LNCAP (cell line): Measurements from ENCODE around the gene SLC7A7.

Source experiments
- TF ChIP-seq, protein P1 (sequence below): fragments of 450-650 bp; IDR thresholded peaks from 2 replicates; pipeline ENCODE4 v1.5.1; 2017; ENCODE audit warnings: mild to moderate bottlenecking

Gene SLC7A7

DNA sequence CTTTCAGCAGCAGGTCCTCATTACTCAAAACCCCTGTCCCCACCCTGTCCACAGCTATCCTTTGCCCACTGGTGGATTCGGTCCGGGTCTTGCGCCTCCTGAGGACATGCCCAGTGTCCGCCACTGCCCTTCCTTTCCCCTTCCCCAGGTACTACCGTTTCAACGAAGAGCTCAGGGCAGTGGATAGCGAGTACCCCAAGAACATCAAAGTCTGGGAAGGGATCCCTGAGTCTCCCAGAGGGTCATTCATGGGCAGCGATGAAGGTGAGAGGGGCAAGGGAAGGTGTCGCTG lies 29.8 kb upstream of the SLC7A7 start:
- TF ChIP-seq, protein P1, sequence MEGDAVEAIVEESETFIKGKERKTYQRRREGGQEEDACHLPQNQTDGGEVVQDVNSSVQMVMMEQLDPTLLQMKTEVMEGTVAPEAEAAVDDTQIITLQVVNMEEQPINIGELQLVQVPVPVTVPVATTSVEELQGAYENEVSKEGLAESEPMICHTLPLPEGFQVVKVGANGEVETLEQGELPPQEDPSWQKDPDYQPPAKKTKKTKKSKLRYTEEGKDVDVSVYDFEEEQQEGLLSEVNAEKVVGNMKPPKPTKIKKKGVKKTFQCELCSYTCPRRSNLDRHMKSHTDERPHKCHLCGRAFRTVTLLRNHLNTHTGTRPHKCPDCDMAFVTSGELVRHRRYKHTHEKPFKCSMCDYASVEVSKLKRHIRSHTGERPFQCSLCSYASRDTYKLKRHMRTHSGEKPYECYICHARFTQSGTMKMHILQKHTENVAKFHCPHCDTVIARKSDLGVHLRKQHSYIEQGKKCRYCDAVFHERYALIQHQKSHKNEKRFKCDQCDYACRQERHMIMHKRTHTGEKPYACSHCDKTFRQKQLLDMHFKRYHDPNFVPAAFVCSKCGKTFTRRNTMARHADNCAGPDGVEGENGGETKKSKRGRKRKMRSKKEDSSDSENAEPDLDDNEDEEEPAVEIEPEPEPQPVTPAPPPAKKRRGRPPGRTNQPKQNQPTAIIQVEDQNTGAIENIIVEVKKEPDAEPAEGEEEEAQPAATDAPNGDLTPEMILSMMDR: no peak

DNA sequence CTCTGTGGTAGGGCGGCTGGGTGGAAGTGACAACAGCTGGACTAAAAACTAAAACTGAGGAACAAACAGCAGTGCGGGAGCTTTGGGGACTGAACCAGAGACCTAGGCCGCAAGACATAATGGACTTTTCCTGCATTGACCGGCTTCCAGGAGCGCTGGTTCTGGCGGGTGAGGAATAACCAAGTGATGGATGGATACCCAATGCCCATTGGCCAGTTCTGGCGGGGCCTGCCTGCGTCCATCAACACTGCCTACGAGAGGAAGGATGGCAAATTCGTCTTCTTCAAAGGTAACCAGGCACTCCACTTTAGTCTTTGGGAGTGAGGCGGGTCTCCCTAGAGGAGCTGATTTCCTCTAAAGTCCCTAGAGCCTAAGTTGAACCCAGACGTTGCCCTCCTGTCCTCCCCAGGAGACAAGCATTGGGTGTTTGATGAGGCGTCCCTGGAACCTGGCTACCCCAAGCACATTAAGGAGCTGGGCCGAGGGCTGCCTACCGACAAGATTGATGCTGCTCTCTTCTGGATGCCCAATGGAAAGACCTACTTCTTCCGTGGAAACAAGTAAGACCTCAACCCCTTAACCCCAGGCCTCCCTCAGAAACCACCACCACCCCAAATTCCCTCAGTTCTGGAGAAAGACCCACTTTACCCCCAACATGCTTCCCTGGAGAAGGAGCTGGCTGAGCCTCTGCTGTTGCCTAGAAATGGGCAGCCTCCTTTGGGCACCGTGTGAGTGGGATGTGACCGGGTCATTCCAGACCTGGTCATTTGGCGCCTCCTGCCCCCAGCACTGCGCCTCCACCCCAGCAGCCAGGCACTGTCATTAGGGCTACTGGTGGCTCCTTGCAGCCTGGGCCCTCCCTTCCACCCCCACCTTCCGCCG lies 29.2 kb upstream of the SLC7A7 start:
- TF ChIP-seq, protein P1: no peak

DNA sequence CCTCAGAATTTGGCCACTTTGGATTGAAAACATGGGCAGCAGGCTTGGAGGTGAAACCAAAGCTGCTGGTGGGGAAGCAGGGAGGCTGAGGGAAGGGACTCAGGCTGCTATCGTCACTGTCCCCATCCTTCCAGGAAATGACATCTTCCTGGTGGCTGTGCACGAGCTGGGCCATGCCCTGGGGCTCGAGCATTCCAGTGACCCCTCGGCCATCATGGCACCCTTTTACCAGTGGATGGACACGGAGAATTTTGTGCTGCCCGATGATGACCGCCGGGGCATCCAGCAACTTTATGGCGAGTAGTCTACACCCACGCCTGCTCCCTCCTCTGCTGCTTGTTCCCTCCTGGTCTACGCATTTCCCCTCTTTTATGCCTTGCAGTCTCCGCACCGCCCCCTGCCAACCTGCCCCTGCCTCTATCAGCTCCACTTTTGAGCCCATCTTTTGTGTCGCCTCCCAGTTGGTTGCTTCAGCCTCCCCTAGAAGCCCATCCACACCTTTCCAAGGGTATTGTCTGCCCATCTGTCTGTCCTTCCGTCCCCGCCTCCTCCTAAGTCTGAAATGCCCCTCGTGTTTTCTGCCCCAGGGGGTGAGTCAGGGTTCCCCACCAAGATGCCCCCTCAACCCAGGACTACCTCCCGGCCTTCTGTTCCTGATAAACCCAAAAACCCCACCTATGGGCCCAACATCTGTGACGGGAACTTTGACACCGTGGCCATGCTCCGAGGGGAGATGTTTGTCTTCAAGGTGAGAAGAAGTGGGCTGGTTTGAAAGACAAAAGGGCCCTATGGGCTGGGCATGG lies 28.1 kb upstream of the SLC7A7 start:
- TF ChIP-seq, protein P1: no peak

DNA sequence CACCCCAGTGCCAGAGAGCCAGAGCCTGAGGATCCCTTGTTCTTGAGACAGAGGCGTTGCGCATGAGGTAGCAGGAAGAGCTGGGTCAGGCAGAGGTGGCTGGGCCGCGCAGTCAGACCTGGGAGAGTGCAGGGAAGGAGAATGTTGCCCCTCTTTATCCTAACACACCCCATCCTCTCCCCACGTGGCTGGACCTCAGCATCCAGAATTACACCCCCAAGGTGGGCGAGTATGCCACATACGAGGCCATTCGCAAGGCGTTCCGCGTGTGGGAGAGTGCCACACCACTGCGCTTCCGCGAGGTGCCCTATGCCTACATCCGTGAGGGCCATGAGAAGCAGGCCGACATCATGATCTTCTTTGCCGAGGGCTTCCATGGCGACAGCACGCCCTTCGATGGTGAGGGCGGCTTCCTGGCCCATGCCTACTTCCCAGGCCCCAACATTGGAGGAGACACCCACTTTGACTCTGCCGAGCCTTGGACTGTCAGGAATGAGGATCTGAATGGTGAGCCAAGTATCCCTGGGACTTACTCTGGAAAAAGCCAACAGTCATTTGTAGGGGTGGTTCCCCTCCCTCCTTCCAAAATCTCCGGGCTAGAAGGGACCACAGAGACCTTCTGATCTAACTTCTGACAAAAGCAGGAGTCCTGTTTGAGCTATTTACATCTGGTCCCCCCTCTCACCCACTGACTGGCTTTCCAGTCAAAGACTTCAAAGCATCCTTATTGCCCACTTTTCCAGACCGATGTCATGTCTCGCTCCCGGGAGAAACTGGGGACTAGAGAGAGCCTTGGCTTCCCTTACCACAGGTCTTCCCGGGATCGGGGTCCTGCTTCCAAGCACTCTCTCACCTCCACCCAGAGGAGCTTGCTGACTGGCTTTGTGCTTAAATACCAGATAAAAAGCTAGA lies 27.2 kb upstream of the SLC7A7 start:
- TF ChIP-seq, protein P1: no peak

DNA sequence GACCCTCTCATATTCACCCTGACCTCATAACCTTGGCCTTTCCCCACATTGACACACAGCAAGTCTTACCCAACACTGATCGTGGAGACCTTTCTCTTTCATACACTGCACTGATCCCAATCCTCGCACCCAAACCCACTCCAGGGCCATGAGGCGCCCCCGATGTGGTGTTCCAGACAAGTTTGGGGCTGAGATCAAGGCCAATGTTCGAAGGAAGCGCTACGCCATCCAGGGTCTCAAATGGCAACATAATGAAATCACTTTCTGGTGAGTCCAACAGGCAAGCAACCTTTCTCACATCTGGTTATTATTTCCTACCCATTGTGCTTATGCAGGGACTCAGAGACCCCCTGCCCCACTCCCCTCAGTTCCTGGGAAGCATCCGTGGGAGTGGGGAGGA lies 26.5 kb upstream of the SLC7A7 start:
- TF ChIP-seq, protein P1: no peak

DNA sequence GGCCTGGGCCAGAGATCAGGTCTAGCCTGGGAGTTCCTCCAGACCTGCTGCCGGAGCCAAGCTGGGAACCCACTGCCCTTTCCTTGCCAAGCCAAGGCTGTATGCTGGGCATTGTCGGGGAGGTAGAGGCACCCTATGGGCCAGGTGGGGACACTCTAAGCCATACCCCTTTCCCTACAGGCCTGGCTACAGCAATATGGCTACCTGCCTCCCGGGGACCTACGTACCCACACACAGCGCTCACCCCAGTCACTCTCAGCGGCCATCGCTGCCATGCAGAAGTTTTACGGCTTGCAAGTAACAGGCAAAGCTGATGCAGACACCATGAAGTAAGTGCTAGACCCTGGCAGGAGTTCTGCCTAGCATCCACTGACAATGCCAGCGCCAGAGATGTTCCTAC lies 26.1 kb upstream of the SLC7A7 start:
- TF ChIP-seq, protein P1: no peak

DNA sequence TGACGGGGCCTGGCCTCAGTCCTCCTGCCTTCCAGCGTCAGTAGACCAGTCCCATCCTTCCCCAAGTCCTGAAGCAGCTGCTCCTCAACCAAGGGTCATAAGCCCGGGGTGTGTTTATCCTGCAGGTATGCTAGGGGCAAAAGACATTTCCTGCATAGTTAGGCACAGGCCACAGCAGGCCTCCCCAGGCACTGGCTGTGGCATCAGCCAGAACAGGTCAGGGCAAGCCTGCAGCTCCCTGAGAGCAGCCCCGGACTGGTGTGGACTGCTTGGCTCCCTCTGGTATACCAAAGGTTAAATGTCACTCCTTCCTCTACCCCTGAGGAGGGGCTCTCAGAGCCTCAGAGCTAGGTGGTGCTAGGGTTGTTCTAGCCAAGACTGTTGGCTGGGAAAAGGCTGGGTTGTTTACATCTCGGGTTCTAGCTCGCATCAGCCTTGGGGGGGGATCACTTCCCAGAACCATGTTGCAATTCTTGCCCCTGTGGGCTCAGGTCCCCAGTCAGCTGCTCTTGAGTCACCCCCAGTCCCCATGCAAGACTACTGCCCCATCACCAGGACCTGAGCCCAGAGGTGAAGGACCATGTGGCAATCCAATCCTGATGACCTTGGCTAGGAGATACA lies 24.0 kb upstream of the SLC7A7 start:
- TF ChIP-seq, protein P1: no peak
